H9 (cell line): ENCODE data around the gene KREMEN2. TPM values are rescaled to one million over a fixed set of nuclear protein-coding genes. Genes with fewer than 3 reads are reported as not detected.

Experiments used
- DNase-seq: peaks from one replicate; pipeline ENCODE4 v3.0.0-alpha.2; 2017
- H2AFZ ChIP-seq: one replicate; pipeline ENCODE4 v1.6.1; 2013; ENCODE audit warnings: mild to moderate bottlenecking, low read length, control low read depth, moderate library complexity
- H2AK5ac ChIP-seq: 2 replicates; pipeline ENCODE4 v1.6.1; 2013; ENCODE audit warnings: low read length, control low read depth, mixed read lengths; ENCODE audit not compliant: insufficient read length
- H2BK120ac ChIP-seq: one replicate; pipeline ENCODE4 v1.6.1; 2013; ENCODE audit warnings: low read depth, mild to moderate bottlenecking, low read length, control low read depth, inconsistent platforms; ENCODE audit not compliant: poor library complexity, severe bottlenecking
- H2BK12ac ChIP-seq: 2 replicates; pipeline ENCODE4 v1.6.1; 2013; ENCODE audit warnings: low read length, control low read depth, mixed read lengths, low read depth; ENCODE audit not compliant: insufficient read length
- H2BK15ac ChIP-seq: 2 replicates; pipeline ENCODE4 v1.6.1; 2013; ENCODE audit warnings: low read depth, low read length, control low read depth
- H2BK20ac ChIP-seq: one replicate; pipeline ENCODE4 v1.6.1; 2013; ENCODE audit warnings: low read depth, mild to moderate bottlenecking, low read length, control low read depth, inconsistent platforms; ENCODE audit not compliant: poor library complexity, severe bottlenecking
- H2BK5ac ChIP-seq: 2 replicates; pipeline ENCODE4 v1.6.1; 2013; ENCODE audit warnings: low read length, control low read depth, mixed read lengths; ENCODE audit not compliant: insufficient read length
- H3K14ac ChIP-seq: 2 replicates; pipeline ENCODE4 v1.6.1; 2013; ENCODE audit warnings: low read length, control low read depth; ENCODE audit not compliant: insufficient read depth
- H3K18ac ChIP-seq: 2 replicates; pipeline ENCODE4 v1.6.1; 2013; ENCODE audit warnings: low read depth, mild to moderate bottlenecking, mixed read lengths, low read length, control low read depth; ENCODE audit not compliant: insufficient read length
- H3K23ac ChIP-seq: 2 replicates; pipeline ENCODE4 v1.6.1; 2013; ENCODE audit warnings: low read length, control low read depth, mixed read lengths, low read depth; ENCODE audit not compliant: insufficient read length
- H3K23me2 ChIP-seq: 2 replicates; pipeline ENCODE4 v1.6.1; 2013; ENCODE audit warnings: low read depth, mild to moderate bottlenecking, mixed read lengths, low read length, control low read depth; ENCODE audit not compliant: insufficient read length, poor library complexity, severe bottlenecking
- H3K27ac ChIP-seq: 2 replicates; pipeline ENCODE4 v1.5.1; 2013; ENCODE audit warnings: low read length, control low read depth, mixed read lengths, low read depth; ENCODE audit not compliant: insufficient read length
- H3K27me3 ChIP-seq: 2 replicates; pipeline ENCODE4 v1.6.1; 2013; ENCODE audit warnings: low read length, control low read depth, inconsistent platforms; ENCODE audit not compliant: insufficient read depth
- H3K4ac ChIP-seq: 2 replicates; pipeline ENCODE4 v1.6.1; 2013; ENCODE audit warnings: low read depth, mild to moderate bottlenecking, control low read depth, inconsistent platforms, low read length, moderate library complexity
- H3K4me1 ChIP-seq: 2 replicates; pipeline ENCODE4 v1.6.1; 2013; ENCODE audit warnings: low read length, control low read depth, inconsistent platforms; ENCODE audit not compliant: insufficient read depth
- H3K4me2 ChIP-seq: 2 replicates; pipeline ENCODE4 v1.6.1; 2013; ENCODE audit warnings: low read length, control low read depth, mixed read lengths; ENCODE audit not compliant: insufficient read length, insufficient read depth
- H3K56ac ChIP-seq: 2 replicates; pipeline ENCODE4 v1.6.1; 2013; ENCODE audit warnings: low read depth, mild to moderate bottlenecking, mixed read lengths, low read length, control low read depth; ENCODE audit not compliant: insufficient read length
- H3K79me1 ChIP-seq: 2 replicates; pipeline ENCODE4 v1.6.1; 2013; ENCODE audit warnings: low read depth, mild to moderate bottlenecking, moderate library complexity, low read length, control low read depth, inconsistent platforms; ENCODE audit not compliant: insufficient read depth, poor library complexity, severe bottlenecking
- H3K79me2 ChIP-seq: 2 replicates; pipeline ENCODE4 v1.6.1; 2013; ENCODE audit warnings: low read length, control low read depth, inconsistent platforms; ENCODE audit not compliant: insufficient read depth
- H3K9ac ChIP-seq: 2 replicates; pipeline ENCODE4 v1.6.1; 2013; ENCODE audit warnings: low read length, control low read depth, mixed read lengths; ENCODE audit not compliant: insufficient read length; ENCODE audit errors: extremely low read depth
- H3K9me3 ChIP-seq: one replicate; pipeline ENCODE4 v1.6.1; 2013; ENCODE audit warnings: low read depth, low read length, inconsistent platforms; ENCODE audit not compliant: control insufficient read depth
- H3T11ph ChIP-seq: one replicate; pipeline ENCODE4 v1.6.1; 2013; ENCODE audit warnings: mild to moderate bottlenecking, low read length, control low read depth, inconsistent platforms
- H4K20me1 ChIP-seq: one replicate; pipeline ENCODE4 v1.6.1; 2013; ENCODE audit not compliant: control insufficient read depth, insufficient read length, insufficient read depth
- H4K5ac ChIP-seq: 2 replicates; pipeline ENCODE4 v1.6.1; 2013; ENCODE audit warnings: low read depth, mild to moderate bottlenecking, mixed read lengths, low read length, control low read depth; ENCODE audit not compliant: insufficient read length
- H4K8ac ChIP-seq: replicated peaks from 2 replicates; pipeline ENCODE4 v1.6.1; 2013; ENCODE audit warnings: low read length, control low read depth, mixed read lengths, low read depth; ENCODE audit not compliant: insufficient read length
- H4K91ac ChIP-seq: 2 replicates; pipeline ENCODE4 v1.6.1; 2013; ENCODE audit warnings: low read depth, mild to moderate bottlenecking, moderate library complexity, mixed read lengths, low read length, control low read depth; ENCODE audit not compliant: insufficient read length
- H3K27ac Mint-ChIP-seq, 3 experiments: 2 replicates in 2 of 3; 3 replicates in 1 of 3; pipeline ENCODE4 v1.8.0; 2020 to 2021; ENCODE audit warnings: mixed read lengths in 3 of 3, mild to moderate bottlenecking in 1 of 3, moderate library complexity in 1 of 3
- H3K27me3 Mint-ChIP-seq: 2 replicates; pipeline ENCODE4 v1.8.0; 2021; ENCODE audit warnings: low read depth, mild to moderate bottlenecking, moderate library complexity, mixed read lengths
- H3K36me3 Mint-ChIP-seq, 3 experiments: 2 replicates in 2 of 3; 3 replicates in 1 of 3; pipeline ENCODE4 v1.8.0; 2020 to 2021; ENCODE audit warnings: low read depth in 3 of 3, mixed read lengths in 3 of 3; ENCODE audit not compliant: insufficient read depth in 1 of 3
- H3K4me1 Mint-ChIP-seq, 2 experiments: 2 replicates each; pipeline ENCODE4 v1.8.0; 2020; ENCODE audit warnings: mixed read lengths in 2 of 2
- H3K4me3 Mint-ChIP-seq, 2 experiments: 2 replicates in 1 of 2; 3 replicates in 1 of 2; pipeline ENCODE4 v1.8.0; 2020 to 2021; ENCODE audit warnings: mild to moderate bottlenecking in 2 of 2, mixed read lengths in 2 of 2, moderate library complexity in 1 of 2
- H3K9me3 Mint-ChIP-seq, 2 experiments: 2 replicates in 1 of 2; 3 replicates in 1 of 2; pipeline ENCODE4 v1.8.0; 2020; ENCODE audit warnings: mild to moderate bottlenecking in 2 of 2, mixed read lengths in 2 of 2, moderate library complexity in 1 of 2
- CTCF ChIP-seq: fragments of 200-600 bp; sonication (generic); conservative IDR thresholded peaks from 3 replicates; pipeline ENCODE4 v1.8.0; 2021; ENCODE audit warnings: antibody characterized with exemption, mild to moderate bottlenecking
- WGBS: extraction: QIAGEN DNeasy Blood & Tissue Kit; methylation state at CpG from one replicate; pipeline ENCODE4 v1.1.7; 2013; ENCODE audit warnings: missing lambda C conversion rate, low lambda C conversion rate, mixed read lengths; ENCODE audit not compliant: insufficient read length; ENCODE audit errors: extremely low coverage; 5-methylcytosine and 5-hydroxymethylcytosine counted together
- total RNA-seq: library from RNA; stranded (reverse); gene quantifications from 2 replicates; pipeline ENCODE4 v1.2.1, GENCODE V29; 2021

Gene KREMEN2
- total RNA-seq, 1 experiment from 2014 or later = 12.8 TPM

DNA sequence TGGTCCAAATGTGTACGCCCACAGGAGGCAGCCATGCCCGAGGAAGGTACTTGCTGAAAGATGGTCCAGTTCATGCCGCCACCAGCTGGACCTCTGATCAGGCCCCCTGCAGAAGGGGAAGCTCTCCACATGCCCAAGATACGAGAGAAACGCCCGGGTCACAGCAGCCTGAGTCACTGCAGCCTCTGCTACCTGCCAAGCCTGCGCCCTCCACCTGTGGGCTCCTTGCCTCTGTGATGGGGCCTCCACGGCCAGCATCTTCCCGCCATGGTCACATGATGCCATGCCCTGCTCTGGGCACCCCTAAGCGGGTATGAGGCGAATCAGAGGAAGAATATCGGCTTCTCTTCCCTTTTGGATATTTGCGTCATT lies 13.7 kb upstream of the KREMEN2 start:
- Histone ChIP-seq H3K56ac (no peak overlapping the region), H3K9me3 (no peaks in the 10 kb centered on the region), H3K4ac (no peak overlapping the region), H3K9ac (no peak overlapping the region), H3K4me1 (peaks cover 2% of the 10 kb centered on the region; the same call in 1 of the 2 replicates), H2AK5ac (no peak overlapping the region), H4K5ac (no peak overlapping the region), H3K79me1 (no peaks in the 10 kb centered on the region), H2BK120ac (no peak overlapping the region), H4K91ac (no peak overlapping the region), H2BK20ac (no peak overlapping the region), H2BK15ac (no peak overlapping the region), H3T11ph (no peak overlapping the region), H3K79me2 (no peaks in the 10 kb centered on the region), H3K18ac (no peak overlapping the region), H4K20me1 (no peaks in the 10 kb centered on the region), H3K14ac (no peak overlapping the region), H3K27me3 (no peaks in the 10 kb centered on the region), H2AFZ (no peak overlapping the region), H2BK5ac (no peak overlapping the region), H2BK12ac (no peak overlapping the region), H4K8ac (no peak overlapping the region), H3K23ac (no peak overlapping the region), H3K27ac (no peak overlapping the region), H3K4me2 (no peak overlapping the region), H3K23me2 (no peaks in the 10 kb centered on the region)
- Mint-ChIP-seq H3K27ac (no peak overlapping the region), H3K36me3 (peaks cover 0 to 9% (median 5%) of the 10 kb centered on the region in 3 experiments; a peak in 3 of 7 replicates), H3K4me1 (peaks cover 6 to 9% of the 10 kb centered on the region in 2 experiments), H3K27me3 (peaks cover 2% of the 10 kb centered on the region; the same call in 1 of the 2 replicates), H3K4me3 (no peak overlapping the region), H3K9me3 (no peaks in the 10 kb centered on the region; a peak in 2 of 5 replicates)
- DNase-seq = no peak
- TF ChIP-seq CTCF = no peak
- no CpG with 5 or more reads among the region's 13 CpGs for WGBS
